Renal pelvis (tissue), 4 donors: ENCODE measurements around the gene TMEM185A. TPM values are rescaled to one million over a fixed set of nuclear protein-coding genes. Genes with fewer than 3 reads are reported as not detected.
"Not testable (repeated sequence)": the region's sequence is repeated elsewhere in the genome, so short reads cannot be mapped to it uniquely, and the experiment has no call there.

Source experiments
- DNase-seq: peaks from one replicate; pipeline ENCODE4 v3.0.0-alpha.2; 2013
- polyA plus RNA-seq, 3 donors: library from polyadenylated mRNA; unstranded; fragments of 120-200 nt; gene quantifications; one replicate each; pipeline ENCODE4 v1.2.1, GENCODE V29; 2013; ENCODE audit not compliant: insufficient read length in 3 of 3

TMEM185A gene
- polyA plus RNA-seq, 3 donors = 39.1 to 47.5 (median 39.5) TPM

- DNase-seq = no peak
Measured at GRCh38 chrX:149629730-149630387, 1.7 kb downstream of the TMEM185A start.

- no peak for DNase-seq
Measured at GRCh38 chrX:149628768-149629167, 2.8 kb downstream of the TMEM185A start.

GRCh38 chrX:149628280-149628679 is 3.3 kb downstream of the TMEM185A start:
- DNase-seq = no peak

GRCh38 chrX:149626829-149627228 is 4.8 kb downstream of the TMEM185A start:
- DNase-seq = not testable (repeated sequence)

GRCh38 chrX:149619662-149620061 is 11.9 kb downstream of the TMEM185A start:
- not testable (repeated sequence) for DNase-seq

- no peak for DNase-seq
Measured at GRCh38 chrX:149618871-149619270, 12.7 kb downstream of the TMEM185A start.

GRCh38 chrX:149611623-149612175 is 19.9 kb downstream of the TMEM185A start:
- DNase-seq = no peak

GRCh38 chrX:149610511-149610910 is 21.1 kb downstream of the TMEM185A start:
- DNase-seq = no peak

GRCh38 chrX:149607699-149608098 is 23.9 kb downstream of the TMEM185A start:
- DNase-seq = no peak

GRCh38 chrX:149605248-149605885 is 26.2 kb downstream of the TMEM185A start:
- DNase-seq = not testable (repeated sequence)

- not testable (repeated sequence) for DNase-seq
Measured at GRCh38 chrX:149598603-149599002, 33.0 kb downstream of the TMEM185A start.

GRCh38 chrX:149595943-149596342 is 35.6 kb downstream of the TMEM185A start:
- not testable (repeated sequence) for DNase-seq

- DNase-seq = not testable (repeated sequence)
Measured at GRCh38 chrX:149595214-149595613, 36.4 kb downstream of the TMEM185A start, which contains the start of gene HSFX2. HSFX2 (minus strand) TSS chrX:149595314; CDS start chrX:149594700, 614 bp downstream.

GRCh38 chrX:149590993-149591392 is 40.6 kb downstream of the TMEM185A start:
- not testable (repeated sequence) for DNase-seq

- not testable (repeated sequence) for DNase-seq
Measured at GRCh38 chrX:149587359-149587758, 44.2 kb downstream of the TMEM185A start, which contains the start of gene MAGEA9B. MAGEA9B (minus strand) TSS chrX:149587459; CDS start chrX:149583179, 4,280 bp downstream.

GRCh38 chrX:149585631-149586030 is 46.0 kb downstream of the TMEM185A start:
- not testable (repeated sequence) for DNase-seq

GRCh38 chrX:149573456-149573855 is 58.1 kb downstream of the TMEM185A start:
- DNase-seq = not testable (repeated sequence)

GRCh38 chrX:149572743-149573142 is 58.8 kb downstream of the TMEM185A start:
- DNase-seq = no peak

- no peak for DNase-seq
Measured at GRCh38 chrX:149571770-149572169, 59.8 kb downstream of the TMEM185A start.

GRCh38 chrX:149570668-149571067 is 60.9 kb downstream of the TMEM185A start:
- DNase-seq = no peak

GRCh38 chrX:149569770-149570169 is 61.8 kb downstream of the TMEM185A start:
- no peak for DNase-seq

GRCh38 chrX:149568701-149569296 is 62.8 kb downstream of the TMEM185A start:
- DNase-seq = no peak
